ENCODE results near the gene CAMKK1. TPM values are rescaled to one million over a fixed set of nuclear protein-coding genes. Genes with fewer than 3 reads are reported as not detected.

Gene CAMKK1
- total and polyA plus RNA-seq, 12 donors, result 1.8 to 5.7 (median 3.6) TPM

GRCh38 chr17:3877220-3877619 lies 15.6 kb downstream of the CAMKK1 start:
- ATAC-seq (peak in 4 of 8 donors; percentile 12 to 58 (median 48)), DNase-seq (no peak)
- 61 to 83% methylated on average over 8 of the region's 8 CpGs for WGBS, 2 donors
- Histone ChIP-seq H3K4me1 (peaks cover 3 to 22% (median 9%) of the 10 kb centered on the region in 9 donors), H3K4me3 (no peak overlapping the region), H3K27ac (no peak overlapping the region), H3K9me3 (no peaks in the 10 kb centered on the region), H3K27me3 (no peaks in the 10 kb centered on the region), H3K36me3 (peaks cover 0 to 69% (median 0%) of the 10 kb centered on the region in 9 donors)
- TF ChIP-seq CTCF (IDR thresholded peaks at IDR 0.05), result no peak
- intact Hi-C loops (cut with DNase I), result no loop called here

- H3K9me3 ChIP-seq, result no peaks in the 10 kb centered on the region
- DNase-seq (no peak), ATAC-seq (no peak)
- no peak overlapping the region for H3K27ac ChIP-seq
- peaks cover 0 to 68% (median 0%) of the 10 kb centered on the region in 9 donors for H3K36me3 ChIP-seq
- no peak for TF ChIP-seq CTCF (IDR thresholded peaks at IDR 0.05)
- no peaks in the 10 kb centered on the region for H3K27me3 ChIP-seq
- peaks cover 3 to 28% (median 14%) of the 10 kb centered on the region in 9 donors for H3K4me1 ChIP-seq
- intact Hi-C loops (cut with DNase I), result no loop called here
- 96% methylated on average over 7 of the region's 7 CpGs for WGBS, 2 donors
- H3K4me3 ChIP-seq, result no peak overlapping the region
Measured at GRCh38 chr17:3875317-3875716, 17.5 kb downstream of the CAMKK1 start.

GRCh38 chr17:3873862-3874261 lies 19.0 kb downstream of the CAMKK1 start:
- H3K9me3 ChIP-seq, result no peaks in the 10 kb centered on the region
- intact Hi-C loops (cut with DNase I), result no loop called here
- no peak overlapping the region for H3K27ac ChIP-seq
- no peak for TF ChIP-seq CTCF (IDR thresholded peaks at IDR 0.05)
- H3K4me3 ChIP-seq, result no peak overlapping the region
- H3K4me1 ChIP-seq, result peaks cover 0 to 14% (median 7%) of the 10 kb centered on the region in 9 donors
- ATAC-seq (no peak), DNase-seq (no peak)
- H3K36me3 ChIP-seq, result peaks cover 0 to 79% (median 0%) of the 10 kb centered on the region in 9 donors
- 92 to 96% methylated on average over 10 of the region's 10 CpGs for WGBS, 2 donors
- H3K27me3 ChIP-seq, result no peaks in the 10 kb centered on the region

GRCh38 chr17:3870871-3871306 lies 22.0 kb downstream of the CAMKK1 start:
- Histone ChIP-seq H3K4me3 (no peak overlapping the region), H3K4me1 (peaks cover 0 to 10% (median 6%) of the 10 kb centered on the region in 9 donors), H3K36me3 (peaks cover 0 to 54% (median 0%) of the 10 kb centered on the region in 9 donors), H3K9me3 (no peaks in the 10 kb centered on the region), H3K27ac (peak overlapping the region in 4 of 10 donors; percentile 5 to 58 (median 17)), H3K27me3 (no peaks in the 10 kb centered on the region)
- ATAC-seq (peak; percentile 22 to 66 (median 54)), DNase-seq (no peak)
- intact Hi-C loops (cut with DNase I), result no loop called here
- no peak for TF ChIP-seq CTCF (IDR thresholded peaks at IDR 0.05)
- WGBS, 2 donors, result 14 to 22% methylated on average over 11 of the region's 11 CpGs
